C4-2B (cell line): ENCODE measurements around the gene NIPBL.
"Not testable (repeated sequence)": the region's sequence is repeated elsewhere in the genome, so short reads cannot be mapped to it uniquely, and the experiment has no call there.

Experiments
- H3K27ac ChIP-seq: fragments of 450-650 bp; 2 replicates; pipeline ENCODE4 v1.5.1; 2017
- ZFX ChIP-seq: fragments of 450-650 bp; IDR thresholded peaks from 2 replicates; pipeline ENCODE4 v1.6.1; 2017
- TF ChIP-seq, protein P1 (sequence below): fragments of 450-650 bp; conservative IDR thresholded peaks from 2 replicates; pipeline ENCODE4 v1.5.1; 2017; ENCODE audit warnings: mild to moderate bottlenecking

Gene NIPBL

GRCh38 chr5:37071487-37071886 is 194.9 kb downstream of the NIPBL start:
- TF ChIP-seq ZFX = no peak
- TF ChIP-seq, protein P1, sequence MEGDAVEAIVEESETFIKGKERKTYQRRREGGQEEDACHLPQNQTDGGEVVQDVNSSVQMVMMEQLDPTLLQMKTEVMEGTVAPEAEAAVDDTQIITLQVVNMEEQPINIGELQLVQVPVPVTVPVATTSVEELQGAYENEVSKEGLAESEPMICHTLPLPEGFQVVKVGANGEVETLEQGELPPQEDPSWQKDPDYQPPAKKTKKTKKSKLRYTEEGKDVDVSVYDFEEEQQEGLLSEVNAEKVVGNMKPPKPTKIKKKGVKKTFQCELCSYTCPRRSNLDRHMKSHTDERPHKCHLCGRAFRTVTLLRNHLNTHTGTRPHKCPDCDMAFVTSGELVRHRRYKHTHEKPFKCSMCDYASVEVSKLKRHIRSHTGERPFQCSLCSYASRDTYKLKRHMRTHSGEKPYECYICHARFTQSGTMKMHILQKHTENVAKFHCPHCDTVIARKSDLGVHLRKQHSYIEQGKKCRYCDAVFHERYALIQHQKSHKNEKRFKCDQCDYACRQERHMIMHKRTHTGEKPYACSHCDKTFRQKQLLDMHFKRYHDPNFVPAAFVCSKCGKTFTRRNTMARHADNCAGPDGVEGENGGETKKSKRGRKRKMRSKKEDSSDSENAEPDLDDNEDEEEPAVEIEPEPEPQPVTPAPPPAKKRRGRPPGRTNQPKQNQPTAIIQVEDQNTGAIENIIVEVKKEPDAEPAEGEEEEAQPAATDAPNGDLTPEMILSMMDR = no peak
- H3K27ac ChIP-seq = no peak overlapping the region

DNA sequence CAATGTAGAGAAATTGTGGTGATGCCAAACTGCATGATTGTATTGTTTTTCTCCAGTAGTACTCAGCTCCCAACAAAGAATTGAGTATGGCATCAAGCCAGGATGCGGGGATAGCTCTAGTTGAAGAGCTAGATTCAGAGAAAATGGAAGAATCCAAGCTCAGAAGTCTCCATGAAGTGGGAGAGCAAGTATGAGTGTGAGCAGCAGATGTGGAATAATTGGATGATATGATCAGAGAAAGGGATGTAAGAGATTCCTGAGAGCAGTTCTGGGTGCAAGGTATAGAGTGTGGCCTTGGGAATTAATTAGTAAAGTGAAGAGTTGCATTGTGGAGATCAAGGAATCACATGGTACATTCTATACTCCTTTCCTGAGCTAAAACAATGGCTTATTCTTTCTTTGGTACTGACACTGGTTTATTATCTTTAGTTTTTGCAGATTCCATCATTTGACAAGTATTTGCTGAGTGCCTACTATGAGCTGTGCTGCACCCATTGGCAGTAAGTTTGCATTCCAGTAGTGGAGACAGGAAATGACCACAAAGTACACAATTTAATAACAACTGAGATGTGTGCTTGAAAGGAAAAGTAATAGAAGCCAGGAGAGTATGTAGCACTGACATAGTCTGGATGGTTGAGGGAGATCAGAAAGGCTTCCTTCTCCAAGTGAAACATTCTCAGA is 195.5 kb downstream of the NIPBL start:
- TF ChIP-seq ZFX = no peak
- TF ChIP-seq, protein P1 = no peak

GRCh38 chr5:37075399-37075950 is 198.9 kb downstream of the NIPBL start:
- no peak overlapping the region for H3K27ac ChIP-seq
- TF ChIP-seq, protein P1 = no peak
- no peak for TF ChIP-seq ZFX

More for the DNA sequence above, 195.5 kb downstream of the NIPBL start:
- H3K27ac ChIP-seq = no peak overlapping the region

GRCh38 chr5:37077146-37077545 is 200.6 kb downstream of the NIPBL start:
- H3K27ac ChIP-seq = no peak overlapping the region
- no peak for TF ChIP-seq ZFX
- TF ChIP-seq, protein P1 = no peak

- H3K27ac ChIP-seq = no peak overlapping the region
- TF ChIP-seq, protein P1 = no peak
- TF ChIP-seq ZFX = no peak
Observed at GRCh38 chr5:37080697-37081096, 204.1 kb downstream of the NIPBL start.

DNA sequence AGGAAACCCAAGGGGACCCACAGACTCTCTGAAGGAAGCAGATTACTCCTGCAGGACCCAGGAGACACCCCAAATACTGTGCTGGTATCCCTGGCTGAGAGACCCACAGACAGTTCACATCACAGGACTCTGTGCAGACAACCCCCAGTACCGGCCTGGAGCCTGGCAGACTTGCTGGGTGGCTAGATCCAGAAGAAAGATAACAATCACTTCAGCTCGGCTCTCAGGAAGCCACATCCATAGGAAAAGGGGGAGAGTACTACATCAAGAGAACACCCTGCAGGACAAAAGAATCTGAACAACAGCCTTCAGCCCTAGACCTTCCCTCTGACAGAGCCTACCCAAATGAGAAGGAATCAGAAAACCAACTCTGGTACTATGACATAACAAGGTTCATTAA is 206.4 kb downstream of the NIPBL start:
- not testable (repeated sequence) for H3K27ac ChIP-seq

- H3K27ac ChIP-seq = not testable (repeated sequence)
Observed at GRCh38 chr5:37086026-37086425, 209.5 kb downstream of the NIPBL start.

- no peak overlapping the region for H3K27ac ChIP-seq
- TF ChIP-seq ZFX = no peak
- TF ChIP-seq, protein P1 = no peak
Observed at GRCh38 chr5:37086466-37087173, 210.1 kb downstream of the NIPBL start.
